ENCODE data around the gene PUDP.

The PUDP gene

DNA sequence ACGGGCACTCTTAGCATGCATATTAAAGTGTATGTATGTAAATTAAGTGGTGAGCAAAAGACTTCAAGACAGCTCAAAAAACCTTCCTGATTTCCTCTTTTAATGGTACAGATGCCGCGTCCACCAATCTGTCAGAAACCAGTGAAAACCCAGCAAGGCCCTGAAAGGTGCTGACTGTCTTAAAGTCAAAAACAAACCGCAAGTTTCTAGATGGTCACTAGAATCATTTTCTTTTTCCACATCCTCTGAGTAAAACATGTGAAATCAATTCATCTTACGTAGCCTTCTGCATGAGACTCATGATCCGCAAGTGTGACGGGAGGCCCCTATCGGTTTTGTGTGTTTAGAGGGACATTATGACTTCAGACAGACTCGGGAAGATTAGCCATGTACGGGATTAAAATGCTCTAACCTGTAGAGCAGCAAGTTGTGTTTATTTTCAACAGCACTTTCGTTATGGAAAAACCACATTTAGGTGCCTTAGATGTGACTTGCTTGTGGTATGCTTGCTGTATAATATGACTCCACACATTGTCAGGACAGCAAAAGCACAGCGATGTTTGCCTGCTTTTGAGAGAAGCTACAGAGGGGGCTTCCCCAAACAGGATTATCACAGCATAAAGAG is 88.6 kb downstream of the PUDP start:
- H3K4me3 ChIP-seq (ENCODE audit: low read length) = no peak overlapping the region
- TF ChIP-seq, protein P1, sequence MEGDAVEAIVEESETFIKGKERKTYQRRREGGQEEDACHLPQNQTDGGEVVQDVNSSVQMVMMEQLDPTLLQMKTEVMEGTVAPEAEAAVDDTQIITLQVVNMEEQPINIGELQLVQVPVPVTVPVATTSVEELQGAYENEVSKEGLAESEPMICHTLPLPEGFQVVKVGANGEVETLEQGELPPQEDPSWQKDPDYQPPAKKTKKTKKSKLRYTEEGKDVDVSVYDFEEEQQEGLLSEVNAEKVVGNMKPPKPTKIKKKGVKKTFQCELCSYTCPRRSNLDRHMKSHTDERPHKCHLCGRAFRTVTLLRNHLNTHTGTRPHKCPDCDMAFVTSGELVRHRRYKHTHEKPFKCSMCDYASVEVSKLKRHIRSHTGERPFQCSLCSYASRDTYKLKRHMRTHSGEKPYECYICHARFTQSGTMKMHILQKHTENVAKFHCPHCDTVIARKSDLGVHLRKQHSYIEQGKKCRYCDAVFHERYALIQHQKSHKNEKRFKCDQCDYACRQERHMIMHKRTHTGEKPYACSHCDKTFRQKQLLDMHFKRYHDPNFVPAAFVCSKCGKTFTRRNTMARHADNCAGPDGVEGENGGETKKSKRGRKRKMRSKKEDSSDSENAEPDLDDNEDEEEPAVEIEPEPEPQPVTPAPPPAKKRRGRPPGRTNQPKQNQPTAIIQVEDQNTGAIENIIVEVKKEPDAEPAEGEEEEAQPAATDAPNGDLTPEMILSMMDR (conservative IDR thresholded peaks at IDR 0.05; ENCODE audit: low read length) = no peak
- no peak for DNase-seq (ENCODE audit: low read depth)

DNA sequence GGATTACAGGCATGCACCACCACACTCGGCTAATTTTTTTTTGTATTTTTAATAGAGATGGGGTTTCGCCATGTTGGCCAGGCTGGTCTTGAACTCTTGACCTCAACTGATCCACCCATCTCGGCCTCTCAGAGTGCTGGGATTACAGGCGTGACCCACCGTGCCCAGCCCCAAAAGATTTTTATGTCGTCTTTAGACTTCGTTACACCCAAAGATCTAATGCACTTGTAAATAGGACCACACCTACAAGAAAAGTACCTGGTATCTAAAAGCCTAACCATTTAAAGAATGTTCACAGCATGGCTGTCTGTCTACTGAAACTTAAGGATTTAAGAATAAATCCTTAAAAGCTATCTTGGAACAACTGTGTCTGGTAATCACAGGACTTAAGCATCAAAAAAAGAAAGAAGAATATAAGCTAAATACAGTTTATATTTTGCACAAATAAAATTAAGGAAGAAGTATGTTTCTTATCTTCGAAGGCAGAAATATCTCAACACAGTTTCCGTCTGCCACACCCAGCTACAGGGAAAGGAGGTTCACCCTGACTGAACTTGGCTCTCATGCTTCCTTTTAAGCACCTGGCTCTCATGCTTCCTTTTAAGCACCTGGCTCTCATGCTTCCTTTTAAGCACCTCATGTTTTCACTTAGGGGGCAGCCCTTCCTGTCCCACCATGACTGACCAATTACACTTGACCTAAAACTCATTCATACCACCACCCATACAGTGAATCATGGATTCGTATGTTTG is 92.4 kb downstream of the PUDP start:
- no peak overlapping the region for H3K4me3 ChIP-seq (ENCODE audit: low read length)
- TF ChIP-seq, protein P1 (conservative IDR thresholded peaks at IDR 0.05; ENCODE audit: low read length) = no peak
- DNase-seq (ENCODE audit: low read depth) = no peak

DNA sequence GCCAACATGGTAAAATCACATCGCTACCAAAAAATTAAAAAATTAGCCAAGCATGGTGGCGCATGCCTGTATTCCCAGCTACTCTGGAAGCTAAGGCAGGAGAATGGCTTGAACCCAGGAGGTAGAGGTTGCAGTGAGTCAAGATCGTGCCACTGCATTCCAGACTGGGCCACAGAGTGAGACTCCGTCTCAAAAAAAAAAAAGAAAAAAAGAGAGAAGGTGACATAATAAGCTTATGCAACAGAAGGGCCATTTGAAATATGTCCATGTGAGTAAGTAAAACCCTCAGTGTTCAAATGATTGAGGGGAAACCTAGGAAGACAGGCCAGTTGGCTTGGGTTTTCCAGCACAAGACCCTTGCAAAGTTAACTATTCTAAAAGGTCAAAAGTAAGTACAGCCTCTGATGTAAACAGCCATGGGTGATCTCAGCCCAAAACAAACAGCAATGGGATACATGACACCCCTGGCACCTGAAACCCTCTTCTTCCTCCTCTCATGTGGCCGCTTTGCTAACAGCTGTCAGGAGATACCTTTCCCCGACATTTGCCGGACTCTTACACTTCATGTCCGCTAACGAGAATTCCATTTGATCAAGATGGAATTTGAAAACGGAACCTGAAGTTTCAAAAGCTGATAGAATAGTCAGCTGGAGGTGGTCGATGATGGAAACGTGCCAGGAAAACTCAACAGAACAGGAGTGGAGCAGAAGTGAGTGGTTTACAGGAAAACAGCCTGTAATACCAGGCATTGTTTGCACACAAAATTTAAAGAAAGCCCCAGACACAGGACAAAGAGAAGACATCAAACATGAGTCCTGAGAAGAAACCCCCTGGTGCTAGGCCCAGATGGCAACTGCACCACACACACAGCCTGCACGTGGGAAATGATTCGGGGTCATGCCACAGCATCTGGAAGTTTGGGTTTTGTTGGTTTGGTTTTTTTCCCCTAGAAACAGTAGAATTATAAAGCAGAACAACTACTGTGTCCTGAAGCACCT is 93.4 kb downstream of the PUDP start:
- no peak for DNase-seq (ENCODE audit: low read depth)
- no peak overlapping the region for H3K4me3 ChIP-seq (ENCODE audit: low read length)
- TF ChIP-seq, protein P1 (conservative IDR thresholded peaks at IDR 0.05; ENCODE audit: low read length) = no peak

DNA sequence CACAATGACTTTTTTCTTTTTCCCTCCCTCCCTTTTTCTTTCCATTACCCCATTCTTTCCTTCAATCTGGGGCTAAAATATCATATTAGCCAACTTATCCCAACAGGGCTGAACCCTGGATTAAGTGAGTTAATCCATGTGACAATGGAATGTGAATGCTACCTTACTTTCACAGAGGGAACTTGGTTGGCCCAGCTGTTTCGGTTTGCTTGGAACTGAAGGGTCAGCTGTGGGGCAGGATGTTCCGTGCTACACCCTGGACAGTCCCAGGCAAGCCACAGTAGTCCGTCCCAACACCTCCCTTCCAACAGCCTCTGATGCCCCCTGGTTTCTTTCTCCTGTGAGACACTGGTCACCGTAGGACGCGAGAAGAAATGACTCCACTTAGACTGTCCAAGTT is 95.4 kb downstream of the PUDP start:
- H3K4me3 ChIP-seq (ENCODE audit: low read length) = no peak overlapping the region
- TF ChIP-seq, protein P1 (conservative IDR thresholded peaks at IDR 0.05; ENCODE audit: low read length) = no peak
- DNase-seq (ENCODE audit: low read depth) = no peak

DNA sequence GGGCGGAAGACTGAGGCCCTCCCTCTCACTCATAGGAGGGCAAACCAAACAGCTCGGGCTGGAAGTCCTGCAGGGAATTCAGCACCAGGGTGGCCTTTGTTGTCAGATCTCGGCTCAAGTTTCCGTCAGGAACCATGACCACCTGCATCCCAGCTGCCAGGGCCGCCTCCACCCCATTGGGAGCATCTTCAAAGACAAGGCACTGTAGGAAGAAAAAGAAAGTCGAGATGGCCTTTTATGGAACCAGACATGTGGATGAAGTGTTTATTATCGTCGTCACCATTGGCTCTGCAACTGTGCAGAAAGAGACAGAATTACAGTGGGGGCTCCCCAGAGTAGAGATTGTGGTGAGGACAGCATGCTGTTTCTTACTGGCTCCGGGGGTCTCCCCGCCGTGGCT is 97.7 kb downstream of the PUDP start:
- no peak overlapping the region for H3K4me3 ChIP-seq (ENCODE audit: low read length)
- no peak for DNase-seq (ENCODE audit: low read depth)
- TF ChIP-seq, protein P1 (conservative IDR thresholded peaks at IDR 0.05; ENCODE audit: low read length) = no peak

GRCh38 chrX:7047951-7048350 is 100.0 kb downstream of the PUDP start:
- TF ChIP-seq, protein P1 (conservative IDR thresholded peaks at IDR 0.05; ENCODE audit: low read length) = no peak
- H3K4me3 ChIP-seq (ENCODE audit: low read length) = no peak overlapping the region
- DNase-seq (ENCODE audit: low read depth) = no peak

Measured in AG10803 (cell line).